AG04449 (cell line): Measurements from ENCODE around the gene ST6GALNAC4.

Experiments used
- CTCF ChIA-PET: fragments of 350-600 bp; formaldehyde crosslinking; extraction: SDS; loops from one replicate; lab custom pipeline; 2021; ENCODE audit warnings: antibody characterized with exemption; lab: Yijun Ruan, JAX
- POLR2A ChIA-PET: fragments of 400-600, 350-600 bp; formaldehyde crosslinking; extraction: SDS; loops from one replicate; lab custom pipeline; 2020; ENCODE audit warnings: antibody characterized with exemption, inconsistent platforms; lab: Yijun Ruan, JAX
- DNase-seq: peaks from one replicate; pipeline ENCODE4 v3.0.0-alpha.2; 2010; ENCODE audit warnings: low read depth, low spot score
- H3K4me3 ChIP-seq: 2 replicates; pipeline ENCODE4 v1.5.1; 2011; ENCODE audit warnings: low read depth, mild to moderate bottlenecking, control low read depth, low read length
- TF ChIP-seq, protein P1 (sequence below): IDR thresholded peaks from one replicate; pipeline ENCODE4 v1.5.1; 2011; ENCODE audit warnings: mild to moderate bottlenecking, moderate library complexity, low read length, control low read depth, inconsistent platforms; ENCODE audit not compliant: insufficient read depth; ENCODE audit errors: missing control alignments

ST6GALNAC4 gene

DNA sequence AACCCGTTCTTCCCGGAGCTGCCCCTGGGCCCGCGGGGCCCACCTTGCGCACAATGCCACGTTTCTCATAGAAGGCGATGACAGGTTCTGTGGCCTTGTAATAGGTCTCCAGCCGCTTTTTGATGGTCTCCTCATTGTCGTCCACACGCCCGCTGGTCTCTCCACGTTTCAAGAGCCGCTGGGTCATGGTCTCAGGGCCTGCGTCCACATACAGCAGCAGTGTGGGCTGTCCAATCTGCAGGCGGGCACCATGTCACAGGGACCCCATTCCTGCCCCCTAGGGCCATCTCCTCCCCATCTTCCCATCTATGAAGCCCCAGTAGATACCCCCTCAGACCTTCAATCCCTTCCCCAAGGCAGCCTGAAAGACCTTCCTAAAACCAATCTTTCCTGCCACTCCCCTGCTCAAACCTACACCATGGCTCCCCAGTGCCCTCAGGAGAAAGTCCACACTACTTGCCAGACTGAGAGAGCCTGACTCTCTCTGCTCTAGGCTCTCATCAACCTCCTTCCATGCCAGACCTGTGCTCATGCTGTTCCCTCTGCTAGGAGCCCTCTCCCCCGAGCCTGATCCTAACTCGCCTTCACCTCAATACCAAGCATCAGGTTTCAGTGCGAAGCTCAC lies 48.5 kb downstream of the ST6GALNAC4 start:
- TF ChIP-seq, protein P1, sequence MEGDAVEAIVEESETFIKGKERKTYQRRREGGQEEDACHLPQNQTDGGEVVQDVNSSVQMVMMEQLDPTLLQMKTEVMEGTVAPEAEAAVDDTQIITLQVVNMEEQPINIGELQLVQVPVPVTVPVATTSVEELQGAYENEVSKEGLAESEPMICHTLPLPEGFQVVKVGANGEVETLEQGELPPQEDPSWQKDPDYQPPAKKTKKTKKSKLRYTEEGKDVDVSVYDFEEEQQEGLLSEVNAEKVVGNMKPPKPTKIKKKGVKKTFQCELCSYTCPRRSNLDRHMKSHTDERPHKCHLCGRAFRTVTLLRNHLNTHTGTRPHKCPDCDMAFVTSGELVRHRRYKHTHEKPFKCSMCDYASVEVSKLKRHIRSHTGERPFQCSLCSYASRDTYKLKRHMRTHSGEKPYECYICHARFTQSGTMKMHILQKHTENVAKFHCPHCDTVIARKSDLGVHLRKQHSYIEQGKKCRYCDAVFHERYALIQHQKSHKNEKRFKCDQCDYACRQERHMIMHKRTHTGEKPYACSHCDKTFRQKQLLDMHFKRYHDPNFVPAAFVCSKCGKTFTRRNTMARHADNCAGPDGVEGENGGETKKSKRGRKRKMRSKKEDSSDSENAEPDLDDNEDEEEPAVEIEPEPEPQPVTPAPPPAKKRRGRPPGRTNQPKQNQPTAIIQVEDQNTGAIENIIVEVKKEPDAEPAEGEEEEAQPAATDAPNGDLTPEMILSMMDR: no peak
- ChIA-PET POLR2A (no interaction called here), CTCF (interaction anchor here (1.2 to 8.4 kb wide), 15 partner anchors 11 to 279 kb away, joined by 4 to 128 read pairs (median 16); partner anchors contain the start of genes CDK9, ENG, ST6GALNAC4 and ST6GALNAC6)
- no peak overlapping the region for H3K4me3 ChIP-seq
- DNase-seq: no peak

DNA sequence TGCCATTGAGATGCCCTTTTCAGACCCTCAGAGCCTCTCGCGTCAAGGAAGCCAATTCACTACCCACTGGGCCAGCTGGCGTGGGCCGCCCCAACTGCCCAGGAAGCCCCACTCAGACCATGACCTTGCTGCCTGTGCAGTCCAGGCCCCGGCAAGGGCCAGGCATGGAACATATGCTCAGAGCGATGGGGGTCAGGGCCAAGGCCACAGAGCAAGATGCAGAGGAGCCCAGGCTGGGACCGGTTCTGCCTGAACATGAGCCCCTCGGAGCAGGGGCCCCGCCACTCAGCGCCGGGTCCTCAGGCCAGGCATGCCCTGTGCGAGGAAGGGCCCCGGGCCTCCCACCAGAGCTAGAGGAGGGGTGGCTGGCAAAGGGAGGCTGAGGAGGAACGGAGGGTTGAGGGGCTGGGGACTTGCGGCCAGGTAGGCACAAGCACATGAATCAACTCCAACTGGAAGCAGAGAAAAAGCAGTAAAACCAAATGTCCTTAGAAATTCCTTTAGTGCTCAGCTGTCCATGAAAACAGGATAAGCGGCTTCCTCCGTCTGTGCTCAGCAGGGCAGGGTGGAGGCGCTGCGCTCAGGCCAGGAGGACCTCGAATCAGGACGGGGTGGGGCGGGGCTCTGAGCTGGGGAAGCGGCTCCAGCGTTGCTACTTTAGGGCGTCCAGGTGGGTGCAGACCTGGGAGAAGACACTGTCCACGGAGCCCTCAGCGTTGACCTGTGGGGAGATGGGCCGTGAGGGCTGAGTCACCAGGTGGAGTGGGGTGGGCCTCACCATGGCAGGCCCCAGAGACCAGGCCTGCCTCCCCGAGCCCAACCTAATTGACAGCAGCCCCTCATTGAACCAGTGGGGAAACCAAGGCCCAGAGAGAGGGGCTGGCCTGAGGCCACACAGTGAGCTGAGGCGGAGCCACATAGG lies 49.2 kb downstream of the ST6GALNAC4 start:
- ChIA-PET CTCF (interaction anchor here (6.1 to 8.4 kb wide), 3 partner anchors 11 to 129 kb away, joined by 65 to 128 read pairs (median 115); partner anchors contain the start of genes ENG and TOR2A), POLR2A (no interaction called here)
- DNase-seq: no peak
- TF ChIP-seq, protein P1: no peak
- H3K4me3 ChIP-seq: no peak overlapping the region

DNA sequence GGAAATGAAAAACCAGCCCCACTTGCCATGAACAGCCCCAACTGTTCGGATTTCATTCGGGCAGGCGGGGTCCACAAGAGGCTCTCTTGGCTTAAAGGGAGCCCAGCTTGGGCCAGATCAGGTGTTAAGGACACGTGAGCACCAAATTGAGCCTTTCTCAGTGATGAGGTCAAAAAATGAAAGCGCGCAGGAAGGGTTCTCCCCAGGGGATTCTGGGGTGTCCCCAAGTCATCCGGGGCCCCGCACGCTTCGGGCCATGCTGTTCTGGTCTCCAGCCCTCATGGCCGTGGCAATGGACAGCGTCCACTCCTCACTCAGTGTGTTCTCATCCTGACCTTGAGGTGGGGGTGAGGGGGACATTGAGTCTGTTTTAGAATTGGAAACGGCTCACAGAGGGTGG lies 50.3 kb downstream of the ST6GALNAC4 start:
- no peak for DNase-seq
- ChIA-PET CTCF (interaction anchor here (6.1 to 8.4 kb wide), 2 partner anchors 10 to 128 kb away, joined by 115 to 128 read pairs; partner anchors contain the start of genes ENG and TOR2A), POLR2A (no interaction called here)
- TF ChIP-seq, protein P1: no peak
- H3K4me3 ChIP-seq: no peak overlapping the region

DNA sequence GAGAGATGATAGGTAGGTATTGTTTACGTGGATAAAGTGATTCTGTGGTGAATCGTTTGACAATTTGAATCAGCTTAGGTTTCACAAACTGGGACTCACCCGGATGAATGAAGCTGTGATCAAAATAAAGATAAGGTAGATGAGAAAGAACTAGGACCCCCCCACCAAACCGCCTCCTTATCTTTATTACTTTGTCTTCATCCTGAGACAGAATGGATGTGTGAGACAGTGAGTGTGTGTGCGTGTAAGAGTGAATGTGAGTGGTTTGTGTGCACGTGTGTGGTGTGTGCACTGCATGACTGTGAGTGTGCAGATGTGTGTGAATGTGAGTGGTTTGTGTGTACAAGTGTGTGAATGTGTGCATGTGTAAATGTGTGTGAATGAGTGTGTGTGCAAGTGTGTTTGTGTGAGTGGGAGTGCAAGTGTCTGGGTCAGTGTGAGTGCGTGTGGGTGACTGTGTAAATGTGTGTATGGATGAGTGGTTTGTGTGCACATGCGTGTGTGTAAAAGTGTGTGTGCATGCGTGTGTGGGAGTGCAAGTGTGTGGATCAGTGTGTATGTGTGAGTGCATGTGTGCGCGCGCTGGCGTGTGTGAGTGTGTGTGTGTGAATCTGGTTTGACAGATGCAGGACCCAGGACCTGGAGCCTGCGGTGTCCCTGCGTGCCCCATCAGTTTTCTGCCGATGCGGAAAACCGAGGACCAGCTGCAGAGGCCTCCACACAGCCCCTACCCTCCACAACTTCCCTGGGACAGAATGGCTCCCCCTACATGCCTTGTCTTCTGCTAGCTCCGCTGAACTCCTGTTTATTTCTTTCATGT lies 51.0 kb downstream of the ST6GALNAC4 start:
- POLR2A ChIA-PET: no interaction called here
- no peak overlapping the region for H3K4me3 ChIP-seq
- no peak for DNase-seq
- CTCF ChIA-PET: interaction anchor here (1.1 kb wide), 1 partner anchor 8 kb away, joined by 3 read pairs; no protein-coding TSS in a partner anchor
- TF ChIP-seq, protein P1: no peak

DNA sequence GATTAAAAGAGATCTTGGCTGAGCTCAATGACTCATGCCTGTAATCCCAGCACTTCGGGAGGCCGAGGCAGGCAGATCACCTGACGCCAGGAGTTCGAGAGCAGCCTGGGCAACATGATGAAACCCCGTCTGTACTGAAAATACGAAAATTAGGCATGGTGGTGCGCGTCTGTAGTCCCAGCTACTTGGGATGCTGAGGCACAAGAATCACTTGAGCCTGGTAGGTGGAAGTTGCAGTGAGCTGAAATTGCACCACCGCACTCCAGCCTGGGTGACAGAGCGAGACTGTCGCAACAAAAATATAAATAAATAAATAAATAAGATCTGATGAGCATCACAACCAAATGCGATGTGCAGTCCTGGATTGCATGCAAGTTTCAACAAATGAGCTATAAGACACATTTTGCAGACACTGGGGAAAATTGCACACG lies 53.6 kb downstream of the ST6GALNAC4 start:
- CTCF ChIA-PET: interaction anchor here (0.7 to 1.4 kb wide), 6 partner anchors 9 to 128 kb away, joined by 3 to 7 read pairs (median 4); partner anchors contain the start of genes ENG and TOR2A

More for the DNA sequence above, 53.6 kb downstream of the ST6GALNAC4 start:
- TF ChIP-seq, protein P1: no peak
- POLR2A ChIA-PET: interaction anchor here (1.1 kb wide), 1 partner anchor 25 kb away, joined by 4 read pairs; no protein-coding TSS in a partner anchor
- no peak overlapping the region for H3K4me3 ChIP-seq
- no peak for DNase-seq
